GM21381 (cell line): ENCODE results near the gene CACNA1C.
"Not testable (repeated sequence)": the region's sequence is repeated elsewhere in the genome, so short reads cannot be mapped to it uniquely, and the experiment has no call there.

Experiments used
- ATAC-seq: cut with Tn5 transposase; IDR thresholded peaks from one replicate; pipeline ENCODE4 v1.9.1; 2021; ENCODE audit warnings: mild to moderate bottlenecking, moderate library complexity; ENCODE audit not compliant: unreplicated experiment

Gene CACNA1C

GRCh38 chr12:2248901-2249381, 196.2 kb downstream of the CACNA1C start:
- peak; percentile 90 for ATAC-seq

- ATAC-seq: no peak
Observed at GRCh38 chr12:2250797-2251196, 198.0 kb downstream of the CACNA1C start.

- no peak for ATAC-seq
Observed at GRCh38 chr12:2251526-2252209, 198.9 kb downstream of the CACNA1C start.

GRCh38 chr12:2255311-2255710, 202.5 kb downstream of the CACNA1C start:
- ATAC-seq: no peak

GRCh38 chr12:2255731-2256130, 202.9 kb downstream of the CACNA1C start:
- not testable (repeated sequence) for ATAC-seq

GRCh38 chr12:2256453-2256852, 203.7 kb downstream of the CACNA1C start:
- ATAC-seq: no peak

DNA sequence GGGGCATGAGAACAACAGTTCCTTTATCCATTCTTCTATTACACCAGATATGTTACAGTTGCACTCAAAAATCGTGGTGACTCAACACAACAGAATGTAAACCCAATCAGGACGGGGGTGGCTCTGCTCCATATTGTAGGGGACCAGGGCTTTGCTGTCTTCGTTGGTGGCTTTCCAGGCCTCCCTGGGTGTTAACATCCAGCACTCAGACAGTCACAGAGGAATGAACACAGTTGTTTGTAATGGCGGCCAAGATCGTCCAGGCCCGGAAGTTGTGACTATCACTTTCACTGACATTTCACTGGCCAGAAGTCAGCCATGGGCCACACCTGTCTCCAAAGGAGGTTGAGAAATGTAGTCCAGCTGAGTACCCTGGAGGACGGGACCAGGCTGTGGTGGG, 204.1 kb downstream of the CACNA1C start:
- no peak for ATAC-seq

GRCh38 chr12:2258025-2258424, 205.2 kb downstream of the CACNA1C start:
- ATAC-seq: no peak

DNA sequence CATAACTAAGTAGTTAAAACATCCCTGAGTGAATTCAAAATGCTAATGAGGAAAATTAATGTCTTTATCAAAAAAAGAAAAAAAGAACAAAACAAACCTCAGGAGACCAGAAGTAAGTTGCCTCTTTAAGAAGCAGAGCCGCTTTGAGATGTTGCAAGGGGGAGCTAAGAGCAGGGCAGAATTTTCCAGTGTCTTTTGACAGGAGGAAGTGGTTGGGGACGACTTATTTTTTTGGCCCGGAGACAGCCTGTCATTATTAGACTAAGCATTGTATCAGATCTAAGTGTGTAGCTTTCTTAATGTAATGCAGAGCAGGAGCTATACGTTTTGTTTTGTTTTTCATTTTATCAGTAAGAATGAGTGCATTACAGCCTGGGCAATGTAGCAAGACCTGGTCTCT, 206.6 kb downstream of the CACNA1C start:
- no peak for ATAC-seq

GRCh38 chr12:2260441-2260840, 207.7 kb downstream of the CACNA1C start:
- ATAC-seq: no peak

DNA sequence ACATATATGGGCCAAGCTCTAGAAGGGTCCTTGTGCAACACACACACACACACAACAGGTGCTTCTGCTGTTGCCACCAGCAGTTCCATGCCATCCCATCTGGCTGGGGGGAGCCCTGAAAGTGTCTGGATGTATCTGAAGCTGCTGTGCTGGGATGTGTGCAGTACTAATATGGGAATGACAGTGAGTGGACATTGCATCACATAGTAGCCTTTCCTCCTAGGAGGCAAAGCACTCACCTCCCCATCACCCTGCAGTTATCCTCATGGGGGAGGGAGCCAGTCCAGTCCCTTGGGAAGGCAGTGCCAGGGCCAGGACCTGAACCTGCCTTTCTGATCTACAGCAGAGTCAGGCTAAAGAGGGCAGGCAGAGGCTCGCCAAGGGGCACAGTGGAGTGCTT, 208.9 kb downstream of the CACNA1C start:
- ATAC-seq: no peak

- no peak for ATAC-seq
Observed at GRCh38 chr12:2262449-2262848, 209.7 kb downstream of the CACNA1C start.

- no peak for ATAC-seq
Observed at GRCh38 chr12:2263901-2264300, 211.1 kb downstream of the CACNA1C start.

DNA sequence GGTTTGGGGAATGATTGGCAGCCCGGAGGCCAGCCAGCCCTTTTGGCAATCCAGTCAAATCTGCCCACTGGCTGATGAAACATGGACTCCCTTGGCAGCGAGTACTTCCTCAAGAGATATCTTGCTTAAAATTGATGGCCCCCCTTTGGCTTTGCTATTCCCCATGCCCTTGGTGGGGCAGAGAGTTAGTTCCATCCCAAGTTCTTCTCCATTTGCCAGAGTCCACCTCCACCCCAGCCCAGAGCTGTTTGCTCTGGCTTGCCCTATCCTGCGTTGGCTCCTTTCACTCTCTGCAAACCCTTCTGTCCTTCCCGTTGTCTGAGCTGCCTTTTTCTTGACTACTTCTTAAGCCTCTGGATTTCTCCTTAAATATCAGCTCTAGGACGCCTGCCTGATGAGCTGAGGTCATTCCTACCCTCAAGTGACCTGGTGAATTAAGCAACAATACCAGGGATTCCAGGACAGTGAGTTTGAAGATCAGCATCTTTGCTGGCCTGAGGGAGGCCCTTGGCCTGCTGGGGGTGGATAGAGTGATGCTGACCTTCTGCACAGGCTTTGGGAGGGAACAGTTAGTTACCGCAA, 212.0 kb downstream of the CACNA1C start:
- no peak for ATAC-seq

DNA sequence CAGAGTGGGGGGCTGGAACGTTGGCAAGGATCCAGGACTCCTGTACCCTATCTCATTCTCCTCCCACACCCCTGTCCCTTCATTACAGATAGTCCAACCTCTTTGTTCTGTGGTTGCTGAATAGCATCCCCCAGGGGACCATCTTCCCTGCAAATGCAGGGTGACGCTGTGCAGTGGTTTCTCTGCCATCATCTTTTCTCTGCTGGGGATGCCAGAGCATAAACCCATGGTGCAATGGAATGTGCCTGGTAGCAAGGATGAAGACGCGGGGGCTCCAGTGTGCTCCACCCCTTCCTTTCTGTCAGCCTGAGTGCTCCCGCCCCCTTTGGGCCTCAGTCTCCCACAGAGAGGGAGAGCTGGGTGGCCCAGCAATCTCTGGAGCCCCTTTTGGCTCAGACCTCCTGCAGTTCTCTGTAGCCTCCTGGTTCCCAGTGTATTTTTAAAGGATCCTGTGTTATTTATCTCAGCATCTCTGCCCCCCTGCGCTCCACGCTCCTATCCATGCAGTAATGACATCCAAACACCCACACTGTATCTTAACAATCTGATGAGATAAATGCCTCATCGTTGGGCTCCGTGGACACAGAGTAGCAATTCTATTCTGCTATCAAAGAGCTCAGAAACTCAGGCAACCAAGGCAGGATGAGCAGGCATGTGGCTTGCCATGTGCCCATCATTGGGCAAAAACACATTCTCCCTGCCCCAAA, 212.8 kb downstream of the CACNA1C start:
- no peak for ATAC-seq

GRCh38 chr12:2266666-2267620, 214.2 kb downstream of the CACNA1C start:
- ATAC-seq: no peak

DNA sequence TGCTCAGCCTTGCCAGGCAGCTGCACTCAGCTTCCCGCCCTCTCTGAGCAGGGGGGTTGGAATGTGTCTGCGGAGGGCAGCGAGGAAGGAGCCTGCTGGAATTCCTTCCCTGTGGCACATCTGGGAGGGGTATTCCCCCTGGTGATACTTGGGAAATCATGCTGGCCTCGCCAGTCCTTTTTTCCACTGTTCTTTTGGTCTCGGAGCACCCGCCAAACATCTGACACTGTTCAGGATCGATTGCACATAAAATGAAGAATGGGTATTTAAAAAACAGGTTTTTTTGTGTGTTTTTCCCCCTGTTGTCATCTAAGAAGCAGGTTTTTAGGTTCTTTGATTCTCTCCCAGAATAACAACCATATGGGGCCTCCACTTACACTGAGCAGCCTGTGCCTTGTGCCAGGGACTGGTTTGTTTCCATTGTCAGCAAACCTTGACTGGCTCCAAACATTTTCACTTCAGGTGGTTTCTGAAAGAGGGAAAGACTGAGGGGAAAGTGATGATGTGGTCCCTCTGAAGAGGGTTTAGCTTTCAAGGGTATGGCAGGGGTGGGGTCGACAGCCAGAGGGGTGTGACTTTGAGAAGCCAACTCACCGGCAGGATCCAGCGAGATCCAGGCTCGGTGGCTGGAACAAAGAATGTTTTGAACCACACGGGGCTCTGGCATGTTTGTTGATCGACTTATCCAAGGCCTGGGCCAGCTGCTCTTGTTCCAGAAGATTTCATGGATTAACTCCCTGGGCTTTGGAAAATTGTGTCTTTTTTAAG, 215.1 kb downstream of the CACNA1C start:
- no peak for ATAC-seq

GRCh38 chr12:2268471-2269286, 215.9 kb downstream of the CACNA1C start:
- no peak for ATAC-seq

DNA sequence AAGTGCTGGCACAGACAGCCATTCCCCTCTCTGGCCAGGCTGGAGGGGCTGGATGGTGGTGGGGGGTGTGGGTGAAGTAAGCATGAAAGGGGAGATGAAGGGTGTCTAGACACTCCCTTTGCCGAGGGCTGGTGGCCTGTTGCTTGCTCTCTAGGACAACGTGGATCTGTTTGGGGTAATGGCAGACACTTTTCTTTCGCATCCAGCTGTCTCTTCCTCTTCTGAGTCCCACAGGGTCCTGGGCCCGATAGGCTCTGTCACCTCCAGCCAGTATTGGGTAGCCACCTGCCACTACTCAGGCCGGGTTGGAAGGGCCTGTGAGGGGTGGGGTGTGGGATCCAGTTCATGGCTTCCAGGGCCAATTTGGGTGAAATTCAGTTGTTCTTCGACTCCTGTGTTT, 218.1 kb downstream of the CACNA1C start:
- no peak for ATAC-seq
